HUES6 (cell line): ENCODE measurements around the gene TRIM4.
"Not testable (repeated sequence)": the region's sequence is repeated elsewhere in the genome, so short reads cannot be mapped to it uniquely, and the experiment has no call there.

ENCODE experiments used
- H3K27ac ChIP-seq: 2 replicates; pipeline ENCODE4 v1.7.0; 2013; ENCODE audit warnings: low read depth, mild to moderate bottlenecking, low read length, inconsistent platforms
- H3K27me3 ChIP-seq: 2 replicates; pipeline ENCODE4 v1.6.1; 2013; ENCODE audit warnings: low read length; ENCODE audit not compliant: control insufficient read depth, insufficient read depth
- H3K36me3 ChIP-seq: 2 replicates; pipeline ENCODE4 v1.6.1; 2013; ENCODE audit warnings: low read length; ENCODE audit not compliant: control insufficient read depth, insufficient read depth
- H3K4me1 ChIP-seq: 2 replicates; pipeline ENCODE4 v1.6.1; 2013; ENCODE audit warnings: low read length; ENCODE audit not compliant: control insufficient read depth, insufficient read depth
- H3K4me3 ChIP-seq: 2 replicates; pipeline ENCODE4 v1.5.1; 2013; ENCODE audit warnings: low read depth, low read length
- H3K9ac ChIP-seq: one replicate; pipeline ENCODE4 v1.6.1; 2013; ENCODE audit warnings: mild to moderate bottlenecking, low read length
- H3K9me3 ChIP-seq: 2 replicates; pipeline ENCODE4 v1.6.1; 2013; ENCODE audit warnings: low read depth, low read length; ENCODE audit not compliant: control insufficient read depth, insufficient read depth

Gene TRIM4

GRCh38 chr7:99943641-99944496, 24.5 kb upstream of the TRIM4 start:
- Histone ChIP-seq H3K27me3 (no peaks in the 10 kb centered on the region), H3K4me1 (peaks cover 16% of the 10 kb centered on the region), H3K9me3 (peaks cover 19% of the 10 kb centered on the region), H3K9ac (peak overlapping the region; percentile 54), H3K27ac (peak overlapping the region; percentile 95), H3K4me3 (peak overlapping the region; percentile 41), H3K36me3 (no peaks in the 10 kb centered on the region)

GRCh38 chr7:99938296-99938695, 19.0 kb upstream of the TRIM4 start:
- peaks cover 2% of the 10 kb centered on the region; the same call in 1 of the 2 replicates for H3K27me3 ChIP-seq
- peaks cover under 1% of the 10 kb centered on the region; the same call in 1 of the 2 replicates for H3K4me1 ChIP-seq
- H3K4me3 ChIP-seq = no peak overlapping the region
- H3K9ac ChIP-seq = no peak overlapping the region
- H3K36me3 ChIP-seq = no peaks in the 10 kb centered on the region
- peaks cover 24% of the 10 kb centered on the region for H3K9me3 ChIP-seq
- H3K27ac ChIP-seq = no peak overlapping the region

- not testable (repeated sequence) for H3K27ac ChIP-seq, H3K9ac ChIP-seq, H3K4me3 ChIP-seq, H3K4me1 ChIP-seq, H3K27me3 ChIP-seq, H3K36me3 ChIP-seq
- peaks cover 19% of the 10 kb centered on the region for H3K9me3 ChIP-seq
Measured at GRCh38 chr7:99935009-99935408, 15.7 kb upstream of the TRIM4 start.

GRCh38 chr7:99930376-99930775, 11.0 kb upstream of the TRIM4 start:
- Histone ChIP-seq H3K27me3 (peaks cover 14% of the 10 kb centered on the region), H3K9ac (no peak overlapping the region), H3K9me3 (no peaks in the 10 kb centered on the region), H3K27ac (no peak overlapping the region), H3K36me3 (no peaks in the 10 kb centered on the region), H3K4me1 (peaks cover 6% of the 10 kb centered on the region), H3K4me3 (no peak overlapping the region)

- Histone ChIP-seq H3K27me3 (peaks cover 14% of the 10 kb centered on the region), H3K36me3 (no peaks in the 10 kb centered on the region), H3K4me1 (peaks cover 6% of the 10 kb centered on the region), H3K27ac (no peak overlapping the region), H3K4me3 (peak overlapping the region; percentile 58), H3K9me3 (no peaks in the 10 kb centered on the region), H3K9ac (no peak overlapping the region)
Measured at GRCh38 chr7:99929730-99930053, 10.4 kb upstream of the TRIM4 start.

GRCh38 chr7:99928994-99929729, 9.8 kb upstream of the TRIM4 start, which contains the start of gene GJC3:
Gene GJC3 (minus strand): TSS chr7:99929620. CDS start chr7:99929620, 0 bp downstream.
- no peak within 1 kb of the TSS for H3K27ac ChIP-seq
- H3K27me3 ChIP-seq = peaks cover 14% of the 10 kb centered on the region
- peak within 1 kb of the TSS; percentile 47 for H3K9ac ChIP-seq
- no peaks in the 10 kb centered on the region for H3K36me3 ChIP-seq
- H3K4me1 ChIP-seq = peaks cover 6% of the 10 kb centered on the region
- peak within 1 kb of the TSS; percentile 58 for H3K4me3 ChIP-seq
- H3K9me3 ChIP-seq = no peaks in the 10 kb centered on the region

- peaks cover 14% of the 10 kb centered on the region for H3K27me3 ChIP-seq
Measured at GRCh38 chr7:99928188-99928587, 8.9 kb upstream of the TRIM4 start.

GRCh38 chr7:99927536-99927935, 8.2 kb upstream of the TRIM4 start:
- Histone ChIP-seq H3K27me3 (peaks cover 16% of the 10 kb centered on the region), H3K27ac (no peak overlapping the region)

More at GRCh38 chr7:99928188-99928587, 8.9 kb upstream of the TRIM4 start:
- no peak overlapping the region for H3K27ac ChIP-seq
- H3K36me3 ChIP-seq = no peaks in the 10 kb centered on the region
- H3K9ac ChIP-seq = no peak overlapping the region
- H3K4me1 ChIP-seq = peaks cover 6% of the 10 kb centered on the region
- H3K4me3 ChIP-seq = no peak overlapping the region
- no peaks in the 10 kb centered on the region for H3K9me3 ChIP-seq

GRCh38 chr7:99926321-99926720, 7.0 kb upstream of the TRIM4 start:
- Histone ChIP-seq H3K27ac (no peak overlapping the region), H3K36me3 (no peaks in the 10 kb centered on the region), H3K9ac (no peak overlapping the region), H3K27me3 (peaks cover 16% of the 10 kb centered on the region), H3K9me3 (peaks cover under 1% of the 10 kb centered on the region; the same call in 1 of the 2 replicates), H3K4me3 (no peak overlapping the region), H3K4me1 (peaks cover 6% of the 10 kb centered on the region)

More at GRCh38 chr7:99927536-99927935, 8.2 kb upstream of the TRIM4 start:
- Histone ChIP-seq H3K4me1 (peaks cover 6% of the 10 kb centered on the region), H3K4me3 (no peak overlapping the region), H3K9ac (no peak overlapping the region), H3K36me3 (no peaks in the 10 kb centered on the region), H3K9me3 (no peaks in the 10 kb centered on the region)

GRCh38 chr7:99923200-99923599, 3.9 kb upstream of the TRIM4 start:
- H3K9ac ChIP-seq = no peak overlapping the region

GRCh38 chr7:99920149-99920548, 819 bp upstream of the TRIM4 start:
- Histone ChIP-seq H3K9ac (no peak overlapping the region), H3K27ac (no peak overlapping the region)

More at GRCh38 chr7:99923200-99923599, 3.9 kb upstream of the TRIM4 start:
- no peaks in the 10 kb centered on the region for H3K36me3 ChIP-seq
- H3K9me3 ChIP-seq = peaks cover 15% of the 10 kb centered on the region
- no peak overlapping the region for H3K4me3 ChIP-seq
- peaks cover 10% of the 10 kb centered on the region; the same call in 1 of the 2 replicates for H3K27me3 ChIP-seq
- H3K4me1 ChIP-seq = no peaks in the 10 kb centered on the region
- H3K27ac ChIP-seq = no peak overlapping the region

More at GRCh38 chr7:99920149-99920548, 819 bp upstream of the TRIM4 start:
- Histone ChIP-seq H3K36me3 (no peaks in the 10 kb centered on the region), H3K27me3 (0 out of 2 replicates have a peak, but pooled peaks cover 4% of the 10 kb centered on the region), H3K4me1 (no peaks in the 10 kb centered on the region), H3K9me3 (peaks cover 15% of the 10 kb centered on the region), H3K4me3 (peak overlapping the region; percentile 76)
